GM19023 (cell line): ENCODE results near the gene FAM131B.

Experiments
- ATAC-seq: cut with Tn5 transposase; IDR thresholded peaks from one replicate; pipeline ENCODE4 v1.9.1; 2021; ENCODE audit warnings: mild to moderate bottlenecking, moderate library complexity; ENCODE audit not compliant: unreplicated experiment

Gene FAM131B

GRCh38 chr7:143360788-143361551 is 1.5 kb downstream of the FAM131B start:
- no peak for ATAC-seq

DNA sequence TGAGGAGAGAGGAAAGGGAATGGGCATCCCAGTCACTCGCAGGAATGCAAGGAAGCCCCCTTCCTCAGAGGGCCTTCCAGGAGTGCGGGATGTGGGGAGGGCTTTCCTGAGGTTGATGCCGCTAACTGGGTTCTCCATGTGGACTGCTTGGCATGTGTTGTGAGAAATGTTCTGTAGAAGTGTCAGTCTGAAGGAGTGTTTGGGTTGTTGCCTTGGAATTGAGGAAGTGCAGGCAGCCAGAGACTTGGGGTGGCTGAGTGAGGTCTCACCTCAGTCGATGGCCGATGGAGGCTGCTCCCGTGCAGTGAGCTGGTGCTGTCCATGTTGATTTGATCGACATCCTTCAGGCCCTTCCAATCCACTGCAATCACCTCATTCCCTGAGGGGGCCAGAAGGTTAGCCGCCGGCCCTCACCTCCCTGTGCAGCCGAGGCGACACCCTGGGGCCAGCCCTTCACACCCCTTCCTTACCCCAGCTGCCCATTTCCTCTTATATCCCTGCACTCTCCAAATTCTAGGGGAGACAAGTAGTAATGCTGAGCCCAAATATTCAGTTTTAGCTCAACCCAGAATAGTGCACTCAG is 2.7 kb downstream of the FAM131B start:
- no peak for ATAC-seq

GRCh38 chr7:143358626-143359025 is 3.9 kb downstream of the FAM131B start:
- ATAC-seq, result no peak

- ATAC-seq, result no peak
Measured at GRCh38 chr7:143356414-143357050, 6.0 kb downstream of the FAM131B start.

GRCh38 chr7:143355450-143356385 is 6.8 kb downstream of the FAM131B start:
- no peak for ATAC-seq

DNA sequence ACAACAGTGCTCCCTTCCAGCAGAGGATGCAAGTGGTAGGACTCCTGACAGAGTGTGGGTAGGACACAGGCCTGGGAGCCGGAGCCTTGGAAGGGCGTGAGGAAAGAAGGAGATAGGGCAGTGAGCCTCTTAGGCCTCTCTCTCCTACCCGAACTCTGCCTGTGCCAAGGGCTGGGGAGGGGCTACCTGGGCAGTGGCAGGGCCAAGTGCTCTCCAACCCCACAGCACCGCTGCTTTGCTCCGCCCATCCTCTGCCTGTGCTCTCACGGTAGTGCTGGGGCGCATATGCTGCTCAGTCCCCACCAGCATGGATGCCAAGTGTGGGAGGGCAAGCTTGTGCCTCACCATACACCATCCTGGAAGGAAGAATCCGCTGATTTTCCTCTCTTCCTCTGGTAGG is 7.5 kb downstream of the FAM131B start:
- ATAC-seq, result no peak

GRCh38 chr7:143354376-143354775 is 8.1 kb downstream of the FAM131B start:
- no peak for ATAC-seq

GRCh38 chr7:143352531-143353002 is 9.9 kb downstream of the FAM131B start:
- no peak for ATAC-seq

GRCh38 chr7:143351574-143351973 is 10.9 kb downstream of the FAM131B start:
- no peak for ATAC-seq

GRCh38 chr7:143351060-143351459 is 11.5 kb downstream of the FAM131B start:
- no peak for ATAC-seq

GRCh38 chr7:143347950-143348349 is 14.6 kb downstream of the FAM131B start:
- no peak for ATAC-seq

DNA sequence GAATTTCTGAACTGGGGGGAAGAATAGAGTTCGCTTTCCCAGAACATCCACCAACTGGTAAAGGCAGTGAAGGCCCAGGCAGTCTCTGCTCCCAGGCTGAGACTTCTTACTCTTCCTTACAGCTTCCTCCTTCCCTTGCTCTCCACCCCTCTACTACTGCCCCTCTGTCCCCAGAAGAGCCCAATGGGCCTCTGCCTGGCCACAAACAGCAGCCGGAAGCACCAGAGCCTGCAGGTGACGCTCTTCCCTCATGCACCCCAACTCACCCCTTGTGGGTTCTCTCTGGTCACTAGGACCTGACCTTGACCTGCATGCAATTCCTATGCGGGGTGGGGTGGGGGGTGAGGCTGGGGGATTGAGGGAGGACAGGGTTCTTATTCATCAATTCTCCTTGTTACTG is 16.5 kb downstream of the FAM131B start:
- no peak for ATAC-seq

- ATAC-seq, result no peak
Measured at GRCh38 chr7:143345428-143345900, 17.0 kb downstream of the FAM131B start.

DNA sequence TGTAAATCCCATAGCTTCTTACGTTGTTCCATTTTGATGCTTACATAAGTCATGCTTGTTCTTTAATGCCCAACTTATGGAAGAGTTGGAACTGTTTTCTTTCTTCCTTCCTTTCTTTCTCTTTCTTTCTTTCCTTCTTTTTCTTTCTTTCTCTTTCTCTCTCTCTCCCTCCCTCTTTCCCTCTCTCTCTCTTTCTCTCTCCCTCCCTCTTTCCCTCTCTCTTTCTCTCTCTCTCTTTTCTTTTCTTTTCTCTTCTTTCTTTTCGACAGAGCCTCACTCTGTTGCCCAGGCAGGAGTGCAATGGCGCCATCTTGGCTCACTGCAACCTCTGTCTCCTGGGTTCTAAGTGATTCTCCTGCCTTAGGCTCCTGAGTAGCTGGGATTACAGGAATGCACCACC is 18.9 kb downstream of the FAM131B start:
- ATAC-seq, result no peak

DNA sequence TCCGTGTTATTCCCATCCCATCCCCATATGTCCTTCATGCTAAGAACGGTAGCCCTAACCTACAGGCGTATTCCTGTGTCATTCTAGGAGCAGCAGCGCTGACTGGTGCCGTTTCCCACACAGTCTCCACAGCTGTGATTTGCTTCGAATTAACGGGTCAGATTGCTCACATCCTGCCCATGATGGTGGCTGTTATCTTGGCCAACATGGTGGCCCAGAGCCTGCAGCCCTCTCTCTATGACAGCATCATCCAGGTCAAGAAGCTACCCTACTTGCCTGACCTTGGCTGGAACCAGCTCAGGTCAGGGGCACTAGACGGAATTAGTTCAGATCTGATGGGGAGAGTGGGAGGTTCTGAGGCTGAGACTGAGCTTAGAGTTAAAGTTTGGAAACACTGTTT is 20.7 kb downstream of the FAM131B start:
- no peak for ATAC-seq

GRCh38 chr7:143337216-143337615 is 25.3 kb downstream of the FAM131B start:
- no peak for ATAC-seq

- ATAC-seq, result no peak
Measured at GRCh38 chr7:143334244-143334643, 28.3 kb downstream of the FAM131B start.

GRCh38 chr7:143331179-143331801 is 31.2 kb downstream of the FAM131B start:
- ATAC-seq, result no peak

- ATAC-seq, result no peak
Measured at GRCh38 chr7:143329471-143330170, 32.9 kb downstream of the FAM131B start.

- ATAC-seq, result no peak
Measured at GRCh38 chr7:143327903-143328302, 34.6 kb downstream of the FAM131B start.
